HL-60 (cell line): ENCODE measurements around the gene TBC1D22A.

Source experiments
- POLR2AphosphoS5 ChIP-seq: IDR thresholded peaks from 2 replicates; pipeline ENCODE4 v1.6.1; 2012; ENCODE audit warnings: low read depth
- TF ChIP-seq, protein P1 (sequence below): IDR thresholded peaks from one replicate; pipeline ENCODE4 v1.5.1; 2011; ENCODE audit warnings: low read length, control low read depth, inconsistent platforms; ENCODE audit not compliant: insufficient read depth
- TF ChIP-seq, protein P2 (sequence below): IDR thresholded peaks from 2 replicates; pipeline ENCODE4 v1.6.1; 2012; ENCODE audit warnings: low read depth; ENCODE audit not compliant: insufficient replicate concordance

DNA sequence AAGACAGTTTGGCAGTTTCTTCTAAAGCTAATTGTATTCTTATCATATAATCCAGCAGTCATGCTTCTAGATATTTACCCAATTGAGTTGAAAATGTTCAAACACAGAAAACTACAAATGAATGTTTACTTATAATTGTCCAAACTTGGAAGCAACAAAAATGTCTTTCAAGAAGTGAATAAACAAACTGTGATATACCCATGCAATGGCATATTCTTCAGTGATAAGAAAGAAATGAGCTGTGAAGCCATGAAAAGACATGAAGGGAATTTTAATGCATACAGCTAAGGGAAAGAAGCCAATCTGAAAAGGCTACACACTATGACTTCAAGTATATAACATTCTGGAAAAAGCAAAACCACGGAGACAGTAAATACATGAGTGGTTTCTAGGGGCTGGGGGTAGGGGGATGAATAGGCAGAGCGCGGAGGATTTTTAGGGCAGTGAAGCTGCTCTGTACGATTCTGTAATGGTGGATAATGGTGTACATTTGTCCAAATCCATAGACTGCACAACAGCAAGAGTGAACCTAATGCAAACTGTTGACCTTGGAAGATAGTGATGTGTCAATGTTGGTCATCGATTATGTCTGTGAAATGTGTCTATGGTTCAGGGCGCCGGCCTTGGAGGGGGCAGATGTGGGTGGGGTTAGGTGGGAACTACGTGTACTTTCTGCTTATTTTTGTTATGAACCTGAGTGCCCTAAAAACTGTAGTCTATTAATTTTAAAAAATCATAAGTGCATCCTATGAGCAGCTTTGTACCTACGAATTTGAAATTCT, 424.9 kb downstream of the TBC1D22A start:
- TF ChIP-seq, protein P1, sequence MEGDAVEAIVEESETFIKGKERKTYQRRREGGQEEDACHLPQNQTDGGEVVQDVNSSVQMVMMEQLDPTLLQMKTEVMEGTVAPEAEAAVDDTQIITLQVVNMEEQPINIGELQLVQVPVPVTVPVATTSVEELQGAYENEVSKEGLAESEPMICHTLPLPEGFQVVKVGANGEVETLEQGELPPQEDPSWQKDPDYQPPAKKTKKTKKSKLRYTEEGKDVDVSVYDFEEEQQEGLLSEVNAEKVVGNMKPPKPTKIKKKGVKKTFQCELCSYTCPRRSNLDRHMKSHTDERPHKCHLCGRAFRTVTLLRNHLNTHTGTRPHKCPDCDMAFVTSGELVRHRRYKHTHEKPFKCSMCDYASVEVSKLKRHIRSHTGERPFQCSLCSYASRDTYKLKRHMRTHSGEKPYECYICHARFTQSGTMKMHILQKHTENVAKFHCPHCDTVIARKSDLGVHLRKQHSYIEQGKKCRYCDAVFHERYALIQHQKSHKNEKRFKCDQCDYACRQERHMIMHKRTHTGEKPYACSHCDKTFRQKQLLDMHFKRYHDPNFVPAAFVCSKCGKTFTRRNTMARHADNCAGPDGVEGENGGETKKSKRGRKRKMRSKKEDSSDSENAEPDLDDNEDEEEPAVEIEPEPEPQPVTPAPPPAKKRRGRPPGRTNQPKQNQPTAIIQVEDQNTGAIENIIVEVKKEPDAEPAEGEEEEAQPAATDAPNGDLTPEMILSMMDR: no peak
- no peak for TF ChIP-seq POLR2AphosphoS5
- TF ChIP-seq, protein P2, sequence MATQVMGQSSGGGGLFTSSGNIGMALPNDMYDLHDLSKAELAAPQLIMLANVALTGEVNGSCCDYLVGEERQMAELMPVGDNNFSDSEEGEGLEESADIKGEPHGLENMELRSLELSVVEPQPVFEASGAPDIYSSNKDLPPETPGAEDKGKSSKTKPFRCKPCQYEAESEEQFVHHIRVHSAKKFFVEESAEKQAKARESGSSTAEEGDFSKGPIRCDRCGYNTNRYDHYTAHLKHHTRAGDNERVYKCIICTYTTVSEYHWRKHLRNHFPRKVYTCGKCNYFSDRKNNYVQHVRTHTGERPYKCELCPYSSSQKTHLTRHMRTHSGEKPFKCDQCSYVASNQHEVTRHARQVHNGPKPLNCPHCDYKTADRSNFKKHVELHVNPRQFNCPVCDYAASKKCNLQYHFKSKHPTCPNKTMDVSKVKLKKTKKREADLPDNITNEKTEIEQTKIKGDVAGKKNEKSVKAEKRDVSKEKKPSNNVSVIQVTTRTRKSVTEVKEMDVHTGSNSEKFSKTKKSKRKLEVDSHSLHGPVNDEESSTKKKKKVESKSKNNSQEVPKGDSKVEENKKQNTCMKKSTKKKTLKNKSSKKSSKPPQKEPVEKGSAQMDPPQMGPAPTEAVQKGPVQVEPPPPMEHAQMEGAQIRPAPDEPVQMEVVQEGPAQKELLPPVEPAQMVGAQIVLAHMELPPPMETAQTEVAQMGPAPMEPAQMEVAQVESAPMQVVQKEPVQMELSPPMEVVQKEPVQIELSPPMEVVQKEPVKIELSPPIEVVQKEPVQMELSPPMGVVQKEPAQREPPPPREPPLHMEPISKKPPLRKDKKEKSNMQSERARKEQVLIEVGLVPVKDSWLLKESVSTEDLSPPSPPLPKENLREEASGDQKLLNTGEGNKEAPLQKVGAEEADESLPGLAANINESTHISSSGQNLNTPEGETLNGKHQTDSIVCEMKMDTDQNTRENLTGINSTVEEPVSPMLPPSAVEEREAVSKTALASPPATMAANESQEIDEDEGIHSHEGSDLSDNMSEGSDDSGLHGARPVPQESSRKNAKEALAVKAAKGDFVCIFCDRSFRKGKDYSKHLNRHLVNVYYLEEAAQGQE: no peak
